ENCODE data around the gene DNASE1L3.

DNA sequence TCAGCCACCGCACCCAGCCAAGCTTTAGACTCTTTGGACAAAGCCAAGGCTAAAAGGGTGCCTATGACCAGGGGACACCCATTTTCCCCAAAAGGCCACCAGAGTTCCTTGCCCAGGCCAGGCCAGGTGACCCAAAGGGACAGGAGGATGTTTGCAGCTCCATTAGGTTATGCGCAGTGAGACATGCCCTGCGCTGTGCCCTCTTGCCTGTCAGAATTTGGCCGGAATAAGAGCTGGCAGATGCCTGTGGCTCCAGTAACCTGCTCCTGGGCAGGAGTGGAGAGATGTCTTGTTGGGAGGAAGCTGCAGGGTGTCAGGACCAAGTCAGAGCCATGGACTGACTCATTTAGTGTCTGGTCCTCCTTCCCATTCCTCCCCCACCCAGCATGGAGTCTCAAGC is 20.5 kb downstream of the DNASE1L3 start:
- TF ChIP-seq CTCF (IDR thresholded peaks at IDR 0.05; ENCODE audit: low read length) = no peak
- no peak for TF ChIP-seq EZH2 (IDR thresholded peaks at IDR 0.05; ENCODE audit: borderline replicate concordance, low read length)
